NK-92 treated with Interleukin-12 subunit alpha and Interleukin-12 subunit beta, amount 100 ng/mL, for 24 hours (cell line): ENCODE results near the gene PCDHGA1.

Source experiments
- DNase-seq: peaks from one replicate; lab custom pipeline; 2025; lab: John Stamatoyannopoulos, UW

PCDHGA1 gene

DNA sequence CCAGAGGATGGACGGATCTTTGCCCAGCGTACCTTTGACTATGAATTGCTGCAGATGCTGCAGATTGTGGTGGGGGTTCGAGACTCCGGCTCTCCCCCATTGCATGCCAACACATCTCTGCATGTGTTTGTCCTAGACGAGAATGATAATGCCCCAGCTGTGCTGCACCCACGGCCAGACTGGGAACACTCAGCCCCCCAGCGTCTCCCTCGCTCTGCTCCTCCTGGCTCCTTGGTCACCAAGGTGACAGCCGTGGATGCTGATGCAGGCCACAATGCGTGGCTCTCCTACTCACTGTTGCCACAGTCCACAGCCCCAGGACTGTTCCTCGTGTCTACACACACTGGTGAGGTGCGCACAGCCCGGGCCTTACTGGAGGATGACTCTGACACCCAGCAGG is 160.5 kb downstream of the PCDHGA1 start:
- no peak for DNase-seq

DNA sequence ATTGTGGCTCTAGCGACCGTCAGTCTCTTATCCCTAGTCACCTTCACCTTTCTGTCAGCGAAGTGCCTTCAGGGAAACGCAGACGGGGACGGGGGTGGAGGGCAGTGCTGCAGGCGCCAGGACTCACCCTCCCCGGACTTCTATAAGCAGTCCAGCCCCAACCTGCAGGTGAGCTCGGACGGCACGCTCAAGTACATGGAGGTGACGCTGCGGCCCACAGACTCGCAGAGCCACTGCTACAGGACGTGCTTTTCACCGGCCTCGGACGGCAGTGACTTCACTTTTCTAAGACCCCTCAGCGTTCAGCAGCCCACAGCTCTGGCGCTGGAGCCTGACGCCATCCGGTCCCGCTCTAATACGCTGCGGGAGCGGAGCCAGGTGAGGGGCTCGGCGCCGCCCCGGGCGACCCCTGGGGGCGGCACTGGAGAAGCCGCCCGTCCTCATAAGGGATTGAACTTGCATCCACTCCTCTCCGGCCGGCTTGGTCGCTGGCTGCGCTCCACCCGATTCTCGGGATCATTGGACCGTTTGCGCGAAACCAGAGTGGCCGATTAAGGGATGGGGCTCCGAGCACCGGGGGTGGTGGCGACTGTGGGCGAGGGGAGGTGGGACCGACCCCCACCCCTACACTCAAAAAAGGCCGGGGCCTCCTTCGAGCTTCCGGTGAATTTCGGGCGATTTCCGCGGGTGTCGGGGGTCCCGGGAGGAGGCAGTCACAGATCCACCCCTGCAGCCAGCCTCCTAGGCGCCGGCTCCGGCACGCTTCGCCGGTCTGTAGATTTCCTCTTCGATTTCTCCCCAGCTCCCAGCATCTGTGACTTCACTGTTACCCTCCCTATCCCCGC is 161.2 kb downstream of the PCDHGA1 start:
- DNase-seq, result no peak

DNA sequence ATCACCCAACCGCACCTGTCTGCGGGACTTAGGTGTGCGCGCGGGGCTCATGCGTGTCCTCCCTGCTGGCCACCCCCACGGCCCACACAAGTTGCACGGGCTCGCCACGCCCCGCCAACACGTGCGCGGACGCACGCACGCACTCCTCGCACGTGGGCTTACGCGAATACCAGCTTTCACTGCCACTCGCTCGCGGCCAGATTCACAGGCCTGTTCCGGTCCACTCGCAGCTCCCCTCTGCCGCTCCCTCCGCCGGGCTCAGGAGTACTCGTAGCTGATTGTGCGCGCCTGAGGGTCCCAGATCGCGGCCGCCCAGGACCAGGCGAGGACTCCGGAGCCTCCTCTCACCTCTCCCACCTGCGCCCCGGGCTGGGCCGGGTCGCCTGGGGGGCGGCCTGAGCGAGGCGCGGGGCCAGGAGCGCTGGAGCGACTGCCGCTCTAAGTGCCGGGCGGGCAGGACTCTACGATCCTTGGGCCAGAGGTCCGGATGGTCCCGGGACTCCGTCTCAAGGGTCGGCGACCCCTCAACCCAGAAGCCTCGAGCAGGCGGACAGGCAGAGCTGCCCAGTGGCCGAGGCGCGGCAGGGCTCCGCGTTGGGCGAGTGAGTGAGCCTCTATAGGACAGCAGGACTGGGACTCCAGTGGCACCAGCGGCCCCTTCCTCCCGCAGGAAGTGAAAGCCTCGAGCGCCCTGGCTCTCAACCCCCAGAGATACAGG is 162.0 kb downstream of the PCDHGA1 start:
- DNase-seq, result no peak

DNA sequence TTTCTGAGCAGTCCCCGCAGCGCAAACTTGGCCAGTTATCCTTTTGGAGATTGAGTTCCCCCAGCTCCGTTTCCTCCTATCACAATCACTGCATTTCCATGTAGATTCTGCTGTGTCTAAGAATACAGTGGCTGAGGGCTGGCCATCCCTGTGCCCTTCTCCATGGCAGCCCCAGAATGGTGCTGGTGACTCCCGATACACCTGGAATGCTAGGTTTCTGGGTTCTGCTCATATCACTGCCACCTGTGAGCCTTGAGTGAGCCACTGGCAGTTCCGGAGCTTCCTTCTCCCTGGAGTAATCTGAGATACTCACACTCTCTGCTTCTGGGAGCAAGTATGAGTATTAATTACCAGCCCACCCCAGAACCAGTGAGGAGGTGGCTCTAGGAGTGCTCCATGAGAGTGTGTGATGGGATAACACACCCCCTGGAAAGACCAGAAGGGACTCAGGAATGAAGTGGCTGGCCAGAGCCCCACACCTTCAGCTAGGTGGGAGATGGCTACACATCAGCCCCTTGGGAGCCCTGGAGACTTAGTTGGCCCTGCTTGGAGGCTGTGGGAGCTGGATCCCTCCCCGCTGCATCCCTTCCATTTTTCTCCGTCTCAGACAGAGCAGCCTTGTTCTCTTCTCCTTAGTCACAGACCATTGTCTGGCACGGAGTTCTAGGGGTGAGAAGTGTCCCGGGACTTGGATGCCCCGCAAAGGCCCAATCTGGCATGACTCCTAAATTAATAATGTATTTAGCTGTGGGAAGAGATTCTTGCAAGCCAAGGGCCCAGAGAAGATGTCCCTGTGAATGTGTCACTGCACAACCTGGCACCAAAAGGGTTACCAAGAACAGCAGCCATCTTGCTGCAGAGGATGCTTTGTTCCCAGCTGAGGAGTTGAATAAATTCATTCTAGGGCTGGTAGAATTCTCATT is 163.4 kb downstream of the PCDHGA1 start:
- DNase-seq, result no peak

DNA sequence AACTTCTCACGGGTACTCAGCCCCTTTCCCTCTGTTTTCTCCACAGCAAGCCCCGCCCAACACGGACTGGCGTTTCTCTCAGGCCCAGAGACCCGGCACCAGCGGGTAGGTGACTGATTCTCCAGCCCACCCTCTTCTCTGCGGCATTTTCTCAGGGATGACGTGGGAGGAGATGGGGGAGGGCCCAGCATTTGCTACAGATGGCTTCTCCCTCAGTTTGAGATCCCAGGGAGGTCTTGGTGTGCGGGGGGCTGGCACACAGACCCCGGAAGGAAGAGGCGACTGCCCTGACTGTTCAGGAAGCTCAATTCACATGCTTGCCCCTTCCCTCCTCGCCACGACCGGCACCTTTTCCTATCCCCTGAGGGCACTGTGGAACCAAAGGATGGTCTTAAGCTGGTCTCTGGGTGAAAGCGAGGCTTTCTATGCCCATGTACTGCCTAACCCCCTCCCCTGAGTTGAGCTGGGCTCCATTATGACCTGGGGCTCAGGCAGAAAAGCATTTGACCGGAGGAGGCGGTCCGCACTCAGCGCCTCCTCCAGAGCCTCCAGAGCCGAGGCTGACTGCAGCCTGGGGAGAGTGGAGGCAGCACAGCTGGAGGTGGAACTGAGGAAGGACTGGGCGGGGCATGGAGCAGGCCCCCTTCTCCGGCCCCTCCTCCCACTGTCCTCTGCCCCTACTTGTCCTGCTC is 164.6 kb downstream of the PCDHGA1 start:
- no peak for DNase-seq

DNA sequence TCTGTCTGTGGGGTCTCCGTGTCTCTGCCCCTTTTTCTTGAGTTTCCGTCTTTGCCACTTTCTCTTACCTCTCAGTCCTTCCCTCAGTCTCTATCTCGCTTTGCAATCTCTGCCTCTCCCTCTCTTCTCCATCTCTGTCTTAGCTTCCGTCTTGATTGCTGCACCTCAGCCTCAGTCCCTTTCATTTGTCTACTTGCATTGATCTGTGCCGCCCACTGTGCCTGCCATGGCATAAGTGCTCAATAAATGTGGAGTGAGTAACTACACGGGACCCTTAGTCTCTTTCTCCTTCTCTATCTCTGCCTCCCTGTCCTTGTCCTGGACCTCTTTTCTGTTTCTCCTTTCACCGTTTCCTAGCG is 165.1 kb downstream of the PCDHGA1 start:
- DNase-seq, result no peak

DNA sequence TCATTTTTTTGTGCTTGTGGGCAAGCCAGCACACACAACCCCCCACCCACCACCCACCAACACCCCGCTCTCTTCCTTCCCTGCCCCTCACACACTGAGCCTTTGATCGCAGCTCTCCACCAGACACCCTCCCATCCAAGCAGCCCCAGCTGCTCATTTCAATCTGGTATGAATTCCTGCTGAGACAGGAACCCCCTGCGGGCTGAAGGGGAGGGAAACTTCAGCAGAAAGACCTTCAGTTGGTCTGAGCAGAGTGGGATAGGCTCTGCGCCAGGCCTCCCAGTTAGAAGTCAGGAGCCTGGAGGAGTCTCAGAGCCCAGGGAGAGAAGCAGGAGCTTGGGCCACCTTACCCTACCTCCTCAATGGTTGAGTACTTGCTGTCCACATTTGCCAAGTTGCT is 165.7 kb downstream of the PCDHGA1 start:
- no peak for DNase-seq

DNA sequence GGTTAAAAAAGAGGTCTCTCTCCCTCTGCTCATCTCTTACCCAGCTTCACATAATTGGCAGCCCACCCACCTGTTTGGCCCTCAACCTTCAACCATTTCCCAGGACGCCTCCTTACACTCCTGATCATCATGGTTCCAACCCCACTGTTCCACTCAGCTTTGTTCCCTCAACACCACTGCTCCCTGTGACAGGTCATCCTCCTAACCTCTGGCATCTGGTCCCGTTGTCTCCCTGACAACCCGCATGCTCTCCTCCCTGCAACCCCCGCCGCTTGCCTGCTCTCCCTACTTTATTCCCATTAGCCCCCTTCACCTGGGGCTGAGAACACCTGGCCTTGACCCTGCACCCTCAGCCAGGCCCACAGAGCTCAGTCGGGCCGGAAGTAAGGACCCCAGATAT is 171.4 kb downstream of the PCDHGA1 start:
- DNase-seq, result no peak

DNA sequence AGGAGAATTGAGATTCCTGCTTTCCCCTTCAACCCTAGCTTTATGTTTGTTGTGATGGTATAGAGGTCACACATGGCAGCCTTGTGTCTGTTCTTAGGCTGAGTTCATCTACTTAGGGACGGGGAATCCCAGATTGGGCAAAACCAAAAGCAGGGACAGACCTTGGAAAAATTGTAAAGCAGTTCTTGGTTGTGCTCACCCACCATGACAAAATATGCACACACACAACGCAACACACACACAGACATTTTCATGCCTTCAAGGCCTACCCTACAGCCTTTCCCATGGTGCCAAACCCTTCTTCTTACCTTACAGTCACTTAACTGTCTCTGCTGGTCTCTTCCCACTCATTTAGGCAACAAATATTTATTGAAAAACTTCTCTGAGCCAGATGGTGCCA is 173.4 kb downstream of the PCDHGA1 start:
- DNase-seq, result no peak

DNA sequence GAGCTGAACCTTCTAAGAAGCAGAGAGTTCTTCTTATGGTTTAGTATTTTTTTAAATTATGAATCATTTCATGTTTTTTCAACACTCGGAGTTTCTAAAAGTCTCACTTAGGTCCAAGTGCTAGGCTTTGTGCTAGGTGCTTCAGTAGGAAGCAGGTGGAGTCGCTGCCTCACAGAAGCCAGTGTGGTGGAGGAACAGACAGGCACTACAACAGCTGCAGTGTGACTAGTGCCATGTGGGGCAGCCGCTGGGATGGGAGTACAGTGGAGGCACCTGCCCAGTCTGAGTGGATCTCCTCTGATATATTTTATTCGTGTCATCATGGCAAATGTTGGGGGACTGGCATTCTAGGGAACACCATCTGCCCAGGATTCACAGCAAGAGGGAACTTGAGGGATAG is 173.9 kb downstream of the PCDHGA1 start:
- DNase-seq, result no peak

DNA sequence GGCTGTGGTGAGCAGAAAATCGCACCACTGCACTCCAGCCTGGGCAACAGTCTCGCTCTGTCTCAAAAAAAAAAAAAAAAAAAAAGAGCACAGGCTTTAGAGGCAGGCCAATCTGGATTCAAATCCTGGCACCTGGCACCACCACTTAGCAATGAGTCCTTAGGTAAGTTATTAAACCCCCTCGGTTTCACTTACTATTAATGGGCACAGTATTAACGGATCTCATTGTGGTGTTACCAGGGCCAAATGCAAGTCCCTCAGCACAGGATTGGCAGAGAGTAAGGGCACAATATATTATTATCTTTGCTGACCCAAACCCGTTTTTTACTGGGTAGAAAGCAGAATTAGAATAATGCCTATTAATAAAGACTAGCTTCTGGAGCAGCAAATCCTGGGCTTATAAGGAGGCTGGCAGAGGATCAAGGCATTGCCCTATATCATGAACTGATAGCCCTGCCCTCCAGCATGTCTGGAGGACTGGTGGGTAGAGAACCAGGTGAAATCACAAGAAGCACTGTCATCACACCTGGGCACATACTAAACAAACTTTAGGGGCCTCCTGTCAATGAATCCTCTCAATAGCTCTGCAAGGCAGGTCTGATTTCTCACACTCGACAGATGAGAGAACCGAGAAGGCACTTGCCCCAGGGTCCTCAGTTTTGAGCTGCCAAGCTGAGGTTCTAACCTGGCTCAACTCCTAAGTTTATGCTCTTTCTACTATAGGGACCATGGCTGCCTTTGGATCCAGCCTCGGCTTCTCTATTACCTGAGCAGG is 176.3 kb downstream of the PCDHGA1 start:
- no peak for DNase-seq

DNA sequence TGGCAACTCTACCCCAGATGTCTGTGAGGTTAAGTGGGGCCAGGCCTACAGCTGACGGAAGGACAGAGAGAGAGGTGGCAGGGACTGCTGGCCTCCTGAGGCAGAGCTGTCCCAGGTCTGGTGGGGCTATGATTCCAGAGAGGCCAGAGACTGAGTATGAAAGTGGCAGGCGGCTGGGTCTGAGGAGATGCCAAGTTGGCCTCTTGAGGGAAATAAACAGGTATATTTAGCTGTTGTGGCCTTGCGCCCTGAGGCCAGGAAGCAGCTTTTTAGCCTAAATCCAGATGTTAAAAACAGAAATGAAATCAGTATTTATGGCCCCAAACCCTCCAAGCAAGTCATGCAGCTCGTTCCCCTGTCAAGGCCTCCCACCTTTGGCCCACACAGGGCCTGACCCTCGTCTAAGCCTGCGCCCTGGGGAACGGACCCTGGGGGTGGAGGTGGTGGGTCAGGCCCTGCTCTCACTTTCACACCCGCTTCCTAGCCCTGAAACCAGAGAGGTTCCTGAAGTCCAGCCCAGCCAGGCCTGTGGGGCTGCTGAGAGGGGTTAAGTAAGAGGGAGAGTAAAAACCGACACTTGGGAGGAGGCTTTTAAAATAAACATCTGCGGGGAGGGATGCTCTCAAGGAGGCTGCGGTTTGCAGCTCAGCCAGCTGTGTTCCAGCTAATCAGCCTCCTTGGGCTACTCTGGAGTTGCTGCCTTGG is 177.2 kb downstream of the PCDHGA1 start:
- DNase-seq, result no peak

DNA sequence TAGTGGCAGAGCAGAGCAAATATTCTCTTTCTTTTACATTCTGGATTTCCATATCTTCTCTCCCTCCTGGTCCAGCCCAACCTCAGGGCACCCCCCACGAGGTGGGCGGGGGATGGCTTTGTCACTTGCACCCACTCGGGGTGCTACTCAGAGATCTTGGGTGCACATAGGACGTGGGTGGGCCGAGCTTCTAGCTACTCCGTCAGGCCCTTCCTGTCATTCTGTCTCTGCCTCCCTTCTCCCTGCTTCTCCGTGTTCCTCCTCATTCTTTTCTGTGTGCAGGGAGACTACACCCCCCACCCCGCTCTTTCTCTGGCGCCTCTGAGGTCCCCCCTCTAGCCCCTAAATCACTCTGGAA is 178.1 kb downstream of the PCDHGA1 start:
- no peak for DNase-seq

DNA sequence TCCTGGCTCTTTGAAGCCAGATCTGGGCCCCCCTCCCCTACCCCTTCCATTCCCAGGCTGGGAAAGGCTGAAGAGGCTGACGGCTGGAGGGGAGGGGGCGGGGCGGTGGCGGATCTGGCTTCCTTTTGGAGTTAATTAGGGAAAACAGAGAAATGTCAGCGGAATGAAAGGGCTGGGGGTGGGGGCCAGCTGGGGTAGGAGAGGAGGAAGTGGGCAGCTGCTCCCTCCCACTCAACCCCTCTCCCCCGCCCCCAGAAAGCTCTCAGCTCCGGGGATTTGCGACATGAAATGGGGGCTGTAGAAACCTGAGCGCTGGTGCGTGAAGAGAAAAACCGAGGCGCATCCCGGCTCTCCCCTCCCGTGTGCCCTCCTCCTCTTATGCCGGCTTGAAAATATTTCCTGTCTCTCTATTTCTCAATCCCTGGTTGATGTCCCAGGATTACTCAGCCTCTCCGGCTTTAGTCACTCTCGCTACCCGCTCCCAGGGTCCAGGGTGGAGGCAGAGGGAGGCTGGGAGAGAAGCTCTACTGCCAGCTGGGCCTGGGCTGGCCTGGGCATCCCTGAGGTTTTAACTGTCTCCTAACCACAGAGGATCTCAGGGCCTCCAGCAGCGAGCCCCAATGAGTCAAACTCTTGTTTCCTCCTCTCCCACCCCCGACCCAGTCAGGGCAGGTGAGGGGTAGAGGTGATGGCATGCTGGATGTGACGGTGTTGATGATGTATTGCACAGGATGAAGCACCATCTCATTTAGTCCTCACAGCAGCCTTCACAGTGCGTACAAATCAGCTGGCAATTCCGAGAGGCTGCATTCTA is 178.7 kb downstream of the PCDHGA1 start:
- no peak for DNase-seq

DNA sequence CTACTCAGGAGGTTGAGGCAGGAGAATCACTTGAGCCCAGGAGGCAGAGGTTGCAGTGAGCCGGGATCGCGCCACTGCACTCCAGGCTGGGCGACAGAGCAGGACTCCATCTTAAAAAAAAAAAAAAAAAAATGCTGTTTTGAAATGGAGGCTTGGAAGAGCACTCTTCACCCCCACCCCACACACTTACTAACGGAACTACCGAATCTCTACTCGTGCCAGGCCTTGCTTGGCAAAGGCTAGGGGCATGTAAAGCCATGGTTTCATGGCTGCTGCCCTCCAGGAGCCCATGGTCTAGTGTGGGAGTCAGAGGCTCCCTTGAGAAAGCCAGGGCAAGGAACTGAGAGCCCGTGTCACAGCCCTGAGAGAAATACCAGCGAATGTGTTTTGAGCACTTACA is 179.8 kb downstream of the PCDHGA1 start:
- no peak for DNase-seq

DNA sequence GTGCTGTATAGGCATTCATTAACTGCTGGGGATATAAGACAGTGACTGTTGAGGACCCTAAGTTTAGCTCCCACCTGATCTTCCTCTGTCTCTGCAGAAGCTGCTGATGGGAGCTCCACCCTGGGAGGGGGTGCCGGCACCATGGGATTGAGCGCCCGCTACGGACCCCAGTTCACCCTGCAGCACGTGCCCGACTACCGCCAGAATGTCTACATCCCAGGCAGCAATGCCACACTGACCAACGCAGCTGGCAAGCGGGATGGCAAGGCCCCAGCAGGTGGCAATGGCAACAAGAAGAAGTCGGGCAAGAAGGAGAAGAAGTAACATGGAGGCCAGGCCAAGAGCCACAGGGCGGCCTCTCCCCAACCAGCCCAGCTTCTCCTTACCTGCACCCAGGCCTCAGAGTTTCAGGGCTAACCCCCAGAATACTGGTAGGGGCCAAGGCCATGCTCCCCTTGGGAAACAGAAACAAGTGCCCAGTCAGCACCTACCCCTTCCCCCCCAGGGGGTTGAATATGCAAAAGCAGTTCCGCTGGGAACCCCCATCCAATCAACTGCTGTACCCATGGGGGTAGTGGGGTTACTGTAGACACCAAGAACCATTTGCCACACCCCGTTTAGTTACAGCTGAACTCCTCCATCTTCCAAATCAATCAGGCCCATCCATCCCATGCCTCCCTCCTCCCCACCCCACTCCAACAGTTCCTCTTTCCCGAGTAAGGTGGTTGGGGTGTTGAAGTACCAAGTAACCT is 180.7 kb downstream of the PCDHGA1 start:
- no peak for DNase-seq

DNA sequence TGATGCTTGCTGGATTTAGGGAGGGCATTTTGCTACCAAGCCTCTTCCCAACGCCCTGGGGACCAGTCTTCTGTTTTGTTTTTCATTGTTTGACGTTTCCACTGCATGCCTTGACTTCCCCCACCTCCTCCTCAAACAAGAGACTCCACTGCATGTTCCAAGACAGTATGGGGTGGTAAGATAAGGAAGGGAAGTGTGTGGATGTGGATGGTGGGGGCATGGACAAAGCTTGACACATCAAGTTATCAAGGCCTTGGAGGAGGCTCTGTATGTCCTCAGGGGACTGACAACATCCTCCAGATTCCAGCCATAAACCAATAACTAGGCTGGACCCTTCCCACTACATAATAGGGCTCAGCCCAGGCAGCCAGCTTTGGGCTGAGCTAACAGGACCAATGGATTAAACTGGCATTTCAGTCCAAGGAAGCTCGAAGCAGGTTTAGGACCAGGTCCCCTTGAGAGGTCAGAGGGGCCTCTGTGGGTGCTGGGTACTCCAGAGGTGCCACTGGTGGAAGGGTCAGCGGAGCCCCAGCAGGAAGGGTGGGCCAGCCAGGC is 181.5 kb downstream of the PCDHGA1 start:
- DNase-seq, result no peak

DNA sequence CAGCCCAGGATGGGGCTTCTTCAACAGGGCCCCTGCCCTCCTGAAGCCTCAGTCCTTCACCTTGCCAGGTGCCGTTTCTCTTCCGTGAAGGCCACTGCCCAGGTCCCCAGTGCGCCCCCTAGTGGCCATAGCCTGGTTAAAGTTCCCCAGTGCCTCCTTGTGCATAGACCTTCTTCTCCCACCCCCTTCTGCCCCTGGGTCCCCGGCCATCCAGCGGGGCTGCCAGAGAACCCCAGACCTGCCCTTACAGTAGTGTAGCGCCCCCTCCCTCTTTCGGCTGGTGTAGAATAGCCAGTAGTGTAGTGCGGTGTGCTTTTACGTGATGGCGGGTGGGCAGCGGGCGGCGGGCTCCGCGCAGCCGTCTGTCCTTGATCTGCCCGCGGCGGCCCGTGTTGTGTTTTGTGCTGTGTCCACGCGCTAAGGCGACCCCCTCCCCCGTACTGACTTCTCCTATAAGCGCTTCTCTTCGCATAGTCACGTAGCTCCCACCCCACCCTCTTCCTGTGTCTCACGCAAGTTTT is 182.1 kb downstream of the PCDHGA1 start:
- DNase-seq, result peak; percentile 39
